Thyroid gland (tissue), 4 donors: Measurements from ENCODE around the gene ZNF700.

Experiments used
- POLR2A ChIP-seq, 2 donors: fragments of 450-650 bp; IDR thresholded peaks; one replicate each; pipeline ENCODE4 v1.6.1; 2017; ENCODE audit warnings: antibody characterized with exemption in 2 of 2, mild to moderate bottlenecking in 2 of 2, moderate library complexity in 1 of 2
- TF ChIP-seq, protein P1 (sequence below), 6 experiments: fragments of 200-600 bp in 3 of 6; fragments of 450-650 bp in 3 of 6; sonication (generic) in 3 of 6; IDR thresholded peaks; one replicate each; pipeline ENCODE4 v1.5.1; 2016 to 2019; ENCODE audit warnings: antibody characterized with exemption in 6 of 6, mild to moderate bottlenecking in 2 of 6, inconsistent platforms in 1 of 6, moderate library complexity in 1 of 6

GRCh38 chr19:11890634-11891033 is 34.3 kb upstream of the ZNF700 start:
- TF ChIP-seq POLR2A (IDR thresholded peaks at IDR 0.05), result no peak
- TF ChIP-seq, protein P1, sequence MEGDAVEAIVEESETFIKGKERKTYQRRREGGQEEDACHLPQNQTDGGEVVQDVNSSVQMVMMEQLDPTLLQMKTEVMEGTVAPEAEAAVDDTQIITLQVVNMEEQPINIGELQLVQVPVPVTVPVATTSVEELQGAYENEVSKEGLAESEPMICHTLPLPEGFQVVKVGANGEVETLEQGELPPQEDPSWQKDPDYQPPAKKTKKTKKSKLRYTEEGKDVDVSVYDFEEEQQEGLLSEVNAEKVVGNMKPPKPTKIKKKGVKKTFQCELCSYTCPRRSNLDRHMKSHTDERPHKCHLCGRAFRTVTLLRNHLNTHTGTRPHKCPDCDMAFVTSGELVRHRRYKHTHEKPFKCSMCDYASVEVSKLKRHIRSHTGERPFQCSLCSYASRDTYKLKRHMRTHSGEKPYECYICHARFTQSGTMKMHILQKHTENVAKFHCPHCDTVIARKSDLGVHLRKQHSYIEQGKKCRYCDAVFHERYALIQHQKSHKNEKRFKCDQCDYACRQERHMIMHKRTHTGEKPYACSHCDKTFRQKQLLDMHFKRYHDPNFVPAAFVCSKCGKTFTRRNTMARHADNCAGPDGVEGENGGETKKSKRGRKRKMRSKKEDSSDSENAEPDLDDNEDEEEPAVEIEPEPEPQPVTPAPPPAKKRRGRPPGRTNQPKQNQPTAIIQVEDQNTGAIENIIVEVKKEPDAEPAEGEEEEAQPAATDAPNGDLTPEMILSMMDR (IDR thresholded peaks at IDR 0.05), result no peak
